AG10803 (cell line): ENCODE measurements around the gene MYH3.

Source experiments
- DNase-seq: peaks from one replicate; pipeline ENCODE4 v3.0.0; 2010; ENCODE audit warnings: low read depth
- H3K4me3 ChIP-seq: 2 replicates; pipeline ENCODE4 v1.5.1; 2011; ENCODE audit warnings: mild to moderate bottlenecking, low read length, control low read depth
- TF ChIP-seq, protein P1 (sequence below): conservative IDR thresholded peaks from 2 replicates; pipeline ENCODE4 v1.5.1; 2011; ENCODE audit warnings: mild to moderate bottlenecking, low read length, control low read depth, inconsistent platforms

MYH3 gene

DNA sequence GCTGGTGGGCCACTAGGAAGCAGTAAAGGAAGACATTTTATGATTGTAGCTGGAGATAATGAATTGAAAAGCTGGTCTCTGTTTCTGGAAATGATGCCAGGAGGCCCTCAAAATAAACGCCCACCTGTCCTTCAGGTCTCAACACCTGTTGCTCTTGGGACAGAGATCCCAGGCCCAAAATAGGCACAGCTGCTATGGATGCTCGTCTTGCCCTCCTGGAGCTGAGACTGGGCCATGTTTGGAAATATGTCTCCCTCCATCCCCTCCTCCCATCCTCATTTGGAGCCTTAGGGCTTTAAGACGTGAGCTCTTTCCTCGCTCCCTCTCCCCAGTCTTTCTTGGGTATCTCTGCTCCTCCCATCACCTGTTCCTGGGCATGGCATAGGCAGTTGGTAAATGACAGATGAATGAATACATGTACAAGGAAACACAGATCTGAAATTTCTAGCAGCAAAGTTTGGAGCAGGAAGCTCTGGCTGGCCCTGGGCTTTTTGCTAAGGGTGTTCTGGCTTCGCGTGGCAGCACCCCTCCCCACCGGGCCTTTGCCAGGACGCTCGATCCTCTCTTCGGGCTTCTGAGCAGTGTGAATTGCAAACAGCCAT lies 33.3 kb downstream of the MYH3 start:
- H3K4me3 ChIP-seq: no peak overlapping the region
- TF ChIP-seq, protein P1, sequence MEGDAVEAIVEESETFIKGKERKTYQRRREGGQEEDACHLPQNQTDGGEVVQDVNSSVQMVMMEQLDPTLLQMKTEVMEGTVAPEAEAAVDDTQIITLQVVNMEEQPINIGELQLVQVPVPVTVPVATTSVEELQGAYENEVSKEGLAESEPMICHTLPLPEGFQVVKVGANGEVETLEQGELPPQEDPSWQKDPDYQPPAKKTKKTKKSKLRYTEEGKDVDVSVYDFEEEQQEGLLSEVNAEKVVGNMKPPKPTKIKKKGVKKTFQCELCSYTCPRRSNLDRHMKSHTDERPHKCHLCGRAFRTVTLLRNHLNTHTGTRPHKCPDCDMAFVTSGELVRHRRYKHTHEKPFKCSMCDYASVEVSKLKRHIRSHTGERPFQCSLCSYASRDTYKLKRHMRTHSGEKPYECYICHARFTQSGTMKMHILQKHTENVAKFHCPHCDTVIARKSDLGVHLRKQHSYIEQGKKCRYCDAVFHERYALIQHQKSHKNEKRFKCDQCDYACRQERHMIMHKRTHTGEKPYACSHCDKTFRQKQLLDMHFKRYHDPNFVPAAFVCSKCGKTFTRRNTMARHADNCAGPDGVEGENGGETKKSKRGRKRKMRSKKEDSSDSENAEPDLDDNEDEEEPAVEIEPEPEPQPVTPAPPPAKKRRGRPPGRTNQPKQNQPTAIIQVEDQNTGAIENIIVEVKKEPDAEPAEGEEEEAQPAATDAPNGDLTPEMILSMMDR: no peak
- DNase-seq: no peak

DNA sequence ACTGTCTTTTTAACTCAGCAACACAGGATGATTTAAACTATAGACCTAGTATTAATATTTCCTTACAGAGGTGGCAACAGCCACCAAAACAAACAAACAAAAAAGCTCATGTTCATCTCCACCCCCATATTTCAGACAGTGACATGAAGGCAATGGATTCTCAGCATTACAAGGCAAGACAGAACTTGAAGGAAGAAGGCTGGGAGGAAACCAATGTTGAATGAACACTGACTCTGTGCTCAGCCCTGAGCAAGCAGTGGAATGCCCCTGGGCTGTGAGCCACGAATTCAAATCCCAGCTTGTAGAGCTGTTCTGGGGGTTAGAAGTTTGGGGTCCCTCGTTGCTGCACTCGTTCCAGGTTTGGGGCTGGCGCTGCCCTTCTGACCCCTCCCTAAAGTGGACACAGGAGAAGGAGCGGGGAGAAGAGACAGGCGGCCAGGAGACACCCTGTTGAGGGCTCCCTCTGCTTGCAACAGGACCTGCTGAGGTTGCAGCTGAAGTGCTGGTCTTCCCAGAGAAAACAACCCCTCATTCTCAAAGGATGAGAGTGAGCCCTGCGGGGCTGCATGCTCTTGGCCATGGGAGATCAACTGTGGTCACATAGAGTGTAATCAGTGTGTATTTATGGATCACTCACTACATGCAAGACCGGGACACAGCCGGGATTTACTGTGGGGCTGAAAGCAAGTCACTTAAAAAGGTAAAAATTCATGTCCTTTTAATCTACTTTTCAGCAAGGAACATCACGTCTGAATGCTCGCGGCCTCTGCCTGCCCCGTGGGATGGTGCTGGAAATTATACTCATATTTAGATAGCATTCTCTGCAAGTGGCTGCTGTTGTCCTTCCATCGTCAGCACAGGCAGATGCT lies 34.3 kb downstream of the MYH3 start:
- TF ChIP-seq, protein P1: no peak
- H3K4me3 ChIP-seq: no peak overlapping the region
- DNase-seq: no peak

DNA sequence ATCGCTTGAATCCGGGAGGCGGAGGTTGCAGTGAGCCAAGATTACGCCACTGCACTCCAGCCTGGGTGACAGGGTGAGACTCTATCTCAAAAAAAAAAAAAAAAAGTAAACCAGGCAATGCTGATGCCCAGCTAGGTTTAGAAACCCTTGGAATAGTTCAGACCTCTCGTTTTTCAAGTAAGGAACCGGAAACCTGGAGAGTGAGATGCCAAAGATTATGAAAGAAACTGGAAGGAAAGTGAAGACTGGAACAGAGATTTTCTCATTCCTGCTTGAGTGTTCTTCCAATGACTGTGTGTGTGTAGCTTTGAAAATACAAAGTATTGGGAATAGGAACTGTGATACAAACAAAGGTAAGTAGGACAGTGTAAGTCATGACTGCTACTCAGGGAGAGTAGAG lies 35.7 kb downstream of the MYH3 start:
- TF ChIP-seq, protein P1: no peak

DNA sequence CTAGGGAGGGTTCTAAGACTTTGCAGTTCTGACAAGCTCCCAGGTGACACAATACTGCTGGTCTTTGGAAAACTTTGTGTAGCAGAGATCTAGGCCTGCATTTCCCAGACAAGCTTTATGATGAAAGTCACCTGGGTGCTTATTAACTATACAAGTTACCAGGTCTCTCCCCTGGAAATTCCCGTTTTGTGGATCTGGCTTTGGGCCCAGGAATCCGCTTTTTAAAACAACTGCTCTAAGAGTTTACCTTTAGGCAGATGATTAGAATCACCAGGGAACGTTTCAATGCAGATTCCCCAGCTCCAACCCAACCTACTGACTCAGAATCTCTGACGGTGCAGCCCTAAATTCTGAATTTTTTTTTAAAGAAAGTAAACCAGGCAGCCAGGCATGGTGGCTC lies 36.3 kb downstream of the MYH3 start:
- no peak for DNase-seq
- no peak overlapping the region for H3K4me3 ChIP-seq
- TF ChIP-seq, protein P1: no peak

More for the DNA sequence above, 35.7 kb downstream of the MYH3 start:
- no peak for DNase-seq
- H3K4me3 ChIP-seq: no peak overlapping the region

DNA sequence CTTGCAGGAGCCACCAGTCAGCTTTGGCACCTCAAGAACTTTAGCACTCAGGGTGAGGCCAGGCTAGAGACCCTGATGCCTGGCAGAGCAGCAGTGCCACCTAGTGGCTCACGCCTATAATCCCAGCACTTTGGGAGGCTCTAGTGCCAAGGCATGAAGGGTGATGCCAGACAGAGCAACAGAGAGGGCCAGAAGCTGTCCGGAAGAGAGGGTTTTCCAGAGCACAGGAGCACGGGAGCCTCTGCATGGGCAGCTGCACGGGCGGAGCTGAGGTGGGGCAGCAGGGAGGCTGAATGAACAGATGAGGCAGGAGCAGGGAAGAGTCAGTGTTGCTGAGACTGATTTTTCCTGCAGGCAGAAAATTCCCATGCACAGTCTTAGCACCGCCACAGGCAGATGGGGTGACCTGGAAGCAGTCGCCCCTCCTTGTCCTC lies 38.9 kb downstream of the MYH3 start:
- peak; percentile 78 for DNase-seq
- TF ChIP-seq, protein P1: peak; percentile 98
- no peak overlapping the region for H3K4me3 ChIP-seq

DNA sequence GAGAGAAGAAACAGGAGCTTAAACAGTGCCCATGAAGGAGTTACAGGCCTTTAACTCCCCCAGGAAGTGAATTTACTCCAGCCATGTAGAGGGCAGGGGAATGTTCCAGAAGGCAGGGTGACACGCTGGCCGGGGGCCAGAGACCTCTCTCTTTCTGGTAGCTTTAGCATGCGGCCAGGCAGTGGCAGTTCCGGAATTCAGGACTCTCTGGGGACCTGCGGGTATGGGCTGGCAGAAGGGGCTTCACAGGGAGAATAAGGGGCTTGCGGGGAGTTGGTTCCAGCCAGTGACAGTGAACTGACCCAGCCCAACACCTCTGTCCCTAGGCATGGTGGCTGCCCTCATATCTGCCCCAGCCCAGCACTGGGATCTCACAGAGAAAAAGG lies 40.0 kb downstream of the MYH3 start:
- no peak for DNase-seq
- H3K4me3 ChIP-seq: no peak overlapping the region

More for the DNA sequence above, 40.0 kb downstream of the MYH3 start:
- TF ChIP-seq, protein P1: no peak
